ENCODE measurements around the gene PRR3. TPM values are rescaled to one million over a fixed set of nuclear protein-coding genes. Genes with fewer than 3 reads are reported as not detected.
A peak's percentile ranks its signal among the peaks of the same experiment; 100 is the strongest.

The PRR3 gene
- total and polyA plus RNA-seq, 9 of the 15 experiments (the other 6 are each of a cell fraction or from before 2014, with no cell fraction given) = 23.5 to 59.6 (median 28.8) TPM

GRCh38 chr6:30571762-30572082, 14.6 kb downstream of the PRR3 start (continued):
- TF ChIP-seq FOXP4 (CRISPR knock-in tag; IDR thresholded peaks at IDR 0.05; ENCODE audit: borderline replicate concordance) = no peak
- TF ChIP-seq HINFP (tag; conservative IDR thresholded peaks at IDR 0.05; ENCODE audit: low read depth) = no peak
- TF ChIP-seq ZNF263 (CRISPR knock-in tag; IDR thresholded peaks at IDR 0.05; ENCODE audit: borderline replicate concordance) = 0 out of 2 replicates have a peak, but pooled peaks have one; percentile 8
- TF ChIP-seq POLR2B (IDR thresholded peaks at IDR 0.05; ENCODE audit: low read depth, partially characterized antibody) = no peak
- 0 out of 2 replicates have a peak, but pooled peaks have one; percentile 49 for TF ChIP-seq GABPA (tag; conservative IDR thresholded peaks at IDR 0.05; ENCODE audit: low read depth)
- TF ChIP-seq CBFA2T2 (conservative IDR thresholded peaks at IDR 0.05) = 0 out of 2 replicates have a peak, but pooled peaks have one; percentile 41
- TF ChIP-seq JUN (IDR thresholded peaks at IDR 0.05; ENCODE audit: borderline replicate concordance, low read depth, low read length) = 0 out of 2 replicates have a peak, but pooled peaks have one; percentile 16
- no peak for TF ChIP-seq JUN (CRISPR knock-in tag; IDR thresholded peaks at IDR 0.05; ENCODE audit: borderline replicate concordance)
- TF ChIP-seq BCOR (IDR thresholded peaks at IDR 0.05) = peak; percentile 3; the same call in 1 of the 2 replicates
- peak; percentile 68 for TF ChIP-seq ZNF512 (tag; IDR thresholded peaks at IDR 0.05)
- no peak for TF ChIP-seq ZNF431 (CRISPR knock-in tag; IDR thresholded peaks at IDR 0.05)
- no peak for TF ChIP-seq SMC3 (conservative IDR thresholded peaks at IDR 0.05; ENCODE audit: insufficient read depth, low read depth, low read length)
- peak; percentile 17; the same call in 1 of the 2 replicates for TF ChIP-seq TOE1 (IDR thresholded peaks at IDR 0.05; ENCODE audit: borderline replicate concordance)
- TF ChIP-seq TOE1 (CRISPR knock-in tag; IDR thresholded peaks at IDR 0.05; ENCODE audit: borderline replicate concordance, low read depth) = no peak
- TF ChIP-seq ZBTB7A (IDR thresholded peaks at IDR 0.05; ENCODE audit: borderline replicate concordance, control insufficient read depth, low read depth, low read length) = no peak
- peak; percentile 39; the same call in 1 of the 2 replicates for TF ChIP-seq SMARCA4 (IDR thresholded peaks at IDR 0.05)
- TF ChIP-seq HOMEZ (CRISPR knock-in tag; IDR thresholded peaks at IDR 0.05) = no peak
- TF ChIP-seq MYC (IDR thresholded peaks at IDR 0.05; ENCODE audit: low read depth, low read length) = no peak
- TF ChIP-seq MYC (CRISPR knock-in tag; IDR thresholded peaks at IDR 0.05; ENCODE audit: borderline replicate concordance, low read depth) = no peak
- TF ChIP-seq ZBTB1 (CRISPR knock-in tag; IDR thresholded peaks at IDR 0.05; ENCODE audit: borderline replicate concordance, low read depth) = no peak
